GM19239 (cell line): ENCODE data around the gene LYSMD1.
"Not testable (repeated sequence)": the region's sequence is repeated elsewhere in the genome, so short reads cannot be mapped to it uniquely, and the experiment has no call there.

ENCODE experiments used
- DNase-seq: peaks from one replicate; pipeline ENCODE4 v3.0.0; 2011; ENCODE audit warnings: low spot score; ENCODE audit not compliant: insufficient read length
- FAIRE-seq: peaks from 2 replicates; lab custom pipeline; 2011; peaks lifted over from hg19 to GRCh38; lab: Jason Lieb, UNC

Gene LYSMD1, protein sequence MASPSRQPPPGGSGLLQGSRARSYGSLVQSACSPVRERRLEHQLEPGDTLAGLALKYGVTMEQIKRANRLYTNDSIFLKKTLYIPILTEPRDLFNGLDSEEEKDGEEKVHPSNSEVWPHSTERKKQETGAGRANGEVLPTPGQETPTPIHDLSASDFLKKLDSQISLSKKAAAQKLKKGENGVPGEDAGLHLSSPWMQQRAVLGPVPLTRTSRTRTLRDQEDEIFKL

DNA sequence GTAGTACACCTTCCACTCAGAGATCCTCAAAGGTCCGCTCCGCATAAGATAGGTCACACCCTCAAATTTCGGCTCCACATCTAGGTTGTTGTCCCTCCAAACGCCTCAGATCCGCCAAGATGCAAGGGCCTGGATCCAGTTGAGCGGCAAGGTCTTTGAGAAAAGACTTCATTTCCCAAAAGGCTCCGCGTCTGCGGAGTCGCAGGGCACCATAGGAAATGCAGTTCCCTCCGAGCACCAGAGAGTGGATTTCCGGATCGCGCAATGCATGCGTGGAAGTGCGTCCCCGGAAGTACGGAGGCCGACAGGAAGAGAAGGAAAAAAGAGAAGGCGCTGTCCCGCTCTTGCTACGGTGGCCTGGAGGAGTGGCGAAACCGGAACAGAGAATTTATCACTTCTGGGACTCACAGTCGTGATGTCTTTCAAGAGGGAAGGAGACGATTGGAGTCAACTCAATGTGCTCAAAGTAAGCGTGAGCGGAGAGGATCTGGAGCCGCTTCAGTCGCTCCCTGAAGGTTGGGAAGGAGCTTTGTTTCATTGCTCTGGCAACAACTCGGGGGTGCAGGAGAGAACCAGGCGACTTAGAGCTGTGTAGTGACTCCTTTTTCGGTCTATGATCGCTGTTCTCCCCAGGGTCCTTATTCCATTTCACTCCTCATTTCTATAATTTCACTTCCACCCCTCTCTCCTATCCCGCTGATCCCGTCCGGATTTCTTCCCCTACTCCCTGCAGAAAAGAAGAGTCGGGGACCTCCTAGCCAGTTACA lies at the start of gene LYSMD1, which contains the start of gene SCNM1:
TSS of gene LYSMD1 (minus strand) at position 165 of the 767 bp plus-strand sequence. CDS start 644 bp downstream, outside the sequence.
TSS of gene SCNM1 (plus strand) at position 407 of the 767 bp plus-strand sequence. CDS start at position 416, 9 bp downstream.
- FAIRE-seq: peak; percentile 99

DNA sequence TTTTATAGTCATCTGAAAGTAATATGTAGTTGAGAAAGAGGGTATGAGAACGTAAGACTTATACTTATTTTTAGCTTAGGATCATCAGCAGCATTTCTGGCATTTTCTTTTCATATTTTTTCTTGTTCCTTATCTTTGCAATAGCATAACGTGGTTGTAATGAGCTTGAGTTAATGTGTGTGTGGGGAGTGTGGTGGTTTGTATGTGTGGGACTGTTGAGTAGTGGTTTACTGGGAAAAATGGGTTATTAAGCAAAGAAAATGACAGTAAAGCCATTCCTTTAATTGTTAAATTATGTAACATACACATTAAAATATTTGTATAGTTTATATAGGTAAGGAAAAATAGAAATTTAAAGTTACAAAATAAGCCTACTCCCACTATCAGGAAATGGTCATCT lies 47.9 kb upstream of the LYSMD1 start:
- DNase-seq (no peak), FAIRE-seq (no peak)

More for the DNA sequence above, at the start of gene LYSMD1, which contains the start of gene SCNM1:
- peak; percentile 86 for DNase-seq

DNA sequence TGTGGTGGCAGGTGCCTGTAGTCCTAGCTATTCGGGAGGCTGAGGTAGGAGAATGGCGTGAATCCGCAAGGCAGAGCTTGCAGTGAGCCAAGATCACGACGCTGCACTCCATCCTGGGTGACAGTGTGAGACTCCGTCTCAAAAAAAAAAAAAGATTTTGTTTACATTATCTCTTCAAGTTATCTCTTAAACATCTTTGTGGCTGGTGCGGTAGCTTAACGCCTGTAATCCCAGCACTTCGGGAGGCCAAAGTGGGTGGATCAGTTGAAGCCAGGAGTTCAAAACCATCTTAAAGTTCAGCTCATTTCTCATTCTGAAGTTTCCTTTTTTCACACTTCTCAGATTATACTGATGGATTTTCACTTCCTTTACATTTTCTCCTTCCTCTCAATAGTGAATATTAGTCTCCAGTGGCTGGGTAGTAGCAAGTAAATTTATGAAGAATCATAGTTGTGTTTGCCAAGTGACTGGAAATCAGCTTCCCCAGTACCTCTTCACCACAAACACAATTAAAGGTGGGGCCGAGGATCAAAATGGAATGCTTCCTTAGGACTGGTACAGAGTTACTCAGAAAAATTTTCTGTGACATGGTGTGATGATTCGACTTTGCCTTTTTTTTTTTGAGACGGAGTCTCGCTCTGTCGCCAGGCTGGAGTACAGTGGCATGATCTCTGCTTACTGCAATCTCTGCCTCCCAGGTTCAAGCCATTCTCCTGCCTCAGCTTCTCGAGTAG lies 46.4 kb upstream of the LYSMD1 start:
- DNase-seq (no peak), FAIRE-seq (no peak)

DNA sequence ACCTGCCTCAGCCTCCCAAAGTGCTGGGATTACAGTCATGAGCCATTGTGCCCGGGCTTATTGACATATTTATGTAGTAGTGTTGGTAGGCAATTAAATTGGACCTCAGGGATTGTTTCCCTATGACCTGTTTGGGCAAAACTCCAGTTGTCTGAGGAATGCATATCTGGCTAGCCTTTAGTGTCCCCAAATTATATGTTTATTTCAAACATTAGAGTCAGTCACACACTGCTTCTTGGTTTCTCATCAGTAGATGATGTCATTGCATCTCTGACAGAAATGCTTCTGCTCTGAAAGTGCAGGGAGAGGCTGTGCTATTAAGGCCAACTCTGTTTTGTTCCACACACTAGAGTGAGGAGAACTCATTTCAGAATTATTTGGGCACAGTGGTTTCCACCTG lies 45.1 kb upstream of the LYSMD1 start:
- DNase-seq (no peak), FAIRE-seq (no peak)

DNA sequence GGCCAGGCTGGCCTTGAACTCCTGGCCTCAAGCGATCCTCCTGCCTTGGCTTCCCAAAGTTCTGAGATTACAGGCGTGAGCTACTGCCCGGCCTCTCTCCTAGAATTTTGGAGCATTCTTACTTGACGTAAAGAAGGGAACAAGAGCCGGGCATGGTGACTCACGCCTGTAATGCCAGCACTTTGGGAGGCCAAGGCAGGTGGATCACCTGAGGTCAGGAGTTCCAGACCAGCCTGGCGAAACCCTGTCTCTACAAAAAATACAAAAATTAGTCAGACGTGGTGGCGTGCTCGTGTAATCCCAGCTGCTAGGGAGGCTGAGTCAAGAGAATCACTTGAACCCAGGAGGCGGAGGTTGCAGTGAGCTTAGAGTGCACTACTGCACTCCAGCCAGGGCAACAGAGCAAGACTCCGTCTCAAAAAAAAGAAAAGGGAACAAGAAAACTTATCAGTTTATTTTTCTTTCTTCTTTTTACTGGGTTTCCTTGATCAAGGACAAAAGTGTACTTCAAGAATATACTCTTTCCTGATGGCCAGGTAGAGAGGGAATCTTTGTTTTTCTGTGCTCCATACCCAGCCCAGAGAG lies 39.8 kb upstream of the LYSMD1 start:
- FAIRE-seq, DNase-seq: not testable (repeated sequence)

DNA sequence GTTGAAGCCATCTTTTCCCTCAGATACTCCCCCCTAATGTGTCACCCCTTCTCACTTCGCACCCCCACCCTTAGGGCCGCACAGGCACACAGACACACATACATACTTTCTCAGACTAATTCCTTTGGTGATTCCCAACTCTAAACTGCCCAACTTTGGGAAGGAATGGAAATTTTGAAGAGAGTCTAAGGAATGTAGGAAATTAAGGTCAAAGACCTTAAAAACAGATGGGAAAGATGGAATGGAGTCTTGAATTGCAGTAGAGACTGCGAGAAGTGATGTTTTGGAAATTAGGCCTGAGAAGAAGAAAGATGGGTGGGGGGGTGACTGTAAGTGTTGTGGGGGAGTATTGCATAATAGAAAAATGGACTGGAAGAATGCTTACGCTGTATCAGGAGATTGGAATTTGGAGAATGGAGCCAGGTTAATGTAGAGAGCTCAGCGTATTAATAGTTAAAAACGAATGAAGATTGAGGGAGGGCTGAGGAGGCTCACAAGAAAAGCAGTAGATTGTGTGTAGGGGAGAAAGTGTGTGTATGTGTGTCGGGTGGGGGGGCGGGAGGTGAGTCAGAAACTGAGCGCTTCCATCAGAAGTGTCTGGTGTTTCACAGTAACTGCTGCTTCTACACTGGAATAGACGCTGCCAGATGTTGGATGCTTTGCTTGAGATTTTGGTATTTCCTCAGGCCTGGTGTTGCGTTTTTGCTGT lies 34.3 kb upstream of the LYSMD1 start:
- DNase-seq: no peak

DNA sequence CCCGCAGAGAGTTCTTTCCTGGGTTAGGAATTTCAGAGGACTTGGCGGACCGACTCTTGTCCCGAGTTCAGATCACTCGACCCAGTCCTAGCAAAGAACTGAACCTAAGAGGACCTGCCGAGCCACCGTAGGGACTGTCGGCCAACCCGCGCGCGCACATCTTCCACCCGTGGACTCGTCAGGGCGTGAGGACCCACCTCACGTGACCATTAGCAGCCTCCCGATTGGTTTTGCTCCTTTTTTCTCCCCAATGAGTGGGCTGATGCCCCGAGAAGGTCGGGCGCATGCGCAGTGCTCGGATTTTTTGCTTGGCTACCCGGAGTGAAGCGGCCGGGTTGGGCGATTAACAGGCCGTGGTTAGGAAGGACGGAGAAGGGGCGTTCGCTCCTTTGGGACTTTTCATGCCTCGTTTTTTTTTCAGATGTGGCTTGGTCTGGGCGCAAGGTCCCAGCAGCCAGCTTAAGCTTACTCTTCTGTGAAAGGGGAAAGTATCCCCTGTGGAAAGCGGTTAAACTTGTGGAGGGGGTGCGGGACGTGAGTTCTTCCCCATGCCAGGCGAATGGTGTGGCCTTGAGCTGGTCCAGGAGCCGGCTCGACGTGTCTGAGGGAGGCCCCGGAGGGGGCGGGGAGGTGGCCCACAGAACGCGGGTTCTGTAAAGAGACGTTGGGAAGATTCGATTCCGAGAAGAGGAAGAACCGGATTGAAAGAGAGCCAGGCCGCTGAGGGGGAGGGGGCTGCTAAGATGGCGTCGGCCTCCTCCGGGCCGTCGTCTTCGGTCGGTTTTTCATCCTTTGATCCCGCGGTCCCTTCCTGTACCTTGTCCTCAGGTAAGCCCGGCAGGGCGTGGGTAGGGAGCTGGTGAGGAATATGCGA lies 32.8 kb upstream of the LYSMD1 start, which contains the start of gene PIP5K1A:
TSS of gene PIP5K1A (plus strand) at position 299 of the 874 bp plus-strand sequence. CDS start at position 744, 445 bp downstream.
- FAIRE-seq (peak; percentile 99), DNase-seq (peak; percentile 94)

More for the DNA sequence above, 34.3 kb upstream of the LYSMD1 start:
- FAIRE-seq: no peak

DNA sequence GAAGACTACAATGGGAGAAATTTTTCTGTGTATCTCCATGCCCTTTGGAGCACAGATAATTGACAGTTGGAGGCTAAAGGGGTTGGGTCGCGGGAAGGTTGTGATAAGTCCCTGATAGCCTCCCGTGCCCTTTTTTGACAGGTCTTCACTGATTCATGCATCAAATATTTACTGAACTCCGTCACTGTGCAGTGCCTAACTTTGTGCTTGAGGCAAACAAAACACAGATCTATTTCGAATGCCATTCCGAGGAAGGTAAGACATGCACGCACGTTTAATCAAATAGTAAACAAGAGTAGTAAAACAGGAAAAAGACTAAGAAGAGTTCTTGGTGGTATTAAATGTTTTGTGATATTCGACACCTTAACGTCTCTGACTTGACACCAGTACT lies 32.2 kb upstream of the LYSMD1 start:
- FAIRE-seq (no peak), DNase-seq (no peak)

DNA sequence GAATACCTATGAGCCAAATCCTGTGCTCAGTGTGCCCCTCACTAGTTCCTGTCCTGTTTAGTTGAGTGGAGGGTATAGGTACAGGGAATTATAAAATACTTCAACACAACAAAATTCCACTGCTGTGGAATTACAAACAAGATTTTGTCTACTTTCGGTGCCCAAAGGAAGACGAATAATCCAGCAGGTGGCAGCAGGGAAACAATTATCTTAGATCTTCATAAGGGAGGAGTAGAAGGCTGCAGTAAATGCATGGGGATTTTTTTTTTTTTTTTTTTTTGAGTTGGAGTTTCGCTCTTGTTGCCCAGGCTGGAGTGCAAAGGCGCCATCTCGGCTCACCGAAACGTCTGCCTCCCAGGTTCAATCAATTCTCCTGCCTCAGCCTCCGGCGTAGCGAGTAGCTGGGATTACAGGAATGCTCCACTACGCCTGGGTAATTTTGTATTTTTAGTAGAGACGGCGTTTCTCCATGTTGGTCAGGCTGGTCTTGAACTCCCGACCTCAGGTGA lies 30.6 kb upstream of the LYSMD1 start:
- DNase-seq (no peak), FAIRE-seq (no peak)

DNA sequence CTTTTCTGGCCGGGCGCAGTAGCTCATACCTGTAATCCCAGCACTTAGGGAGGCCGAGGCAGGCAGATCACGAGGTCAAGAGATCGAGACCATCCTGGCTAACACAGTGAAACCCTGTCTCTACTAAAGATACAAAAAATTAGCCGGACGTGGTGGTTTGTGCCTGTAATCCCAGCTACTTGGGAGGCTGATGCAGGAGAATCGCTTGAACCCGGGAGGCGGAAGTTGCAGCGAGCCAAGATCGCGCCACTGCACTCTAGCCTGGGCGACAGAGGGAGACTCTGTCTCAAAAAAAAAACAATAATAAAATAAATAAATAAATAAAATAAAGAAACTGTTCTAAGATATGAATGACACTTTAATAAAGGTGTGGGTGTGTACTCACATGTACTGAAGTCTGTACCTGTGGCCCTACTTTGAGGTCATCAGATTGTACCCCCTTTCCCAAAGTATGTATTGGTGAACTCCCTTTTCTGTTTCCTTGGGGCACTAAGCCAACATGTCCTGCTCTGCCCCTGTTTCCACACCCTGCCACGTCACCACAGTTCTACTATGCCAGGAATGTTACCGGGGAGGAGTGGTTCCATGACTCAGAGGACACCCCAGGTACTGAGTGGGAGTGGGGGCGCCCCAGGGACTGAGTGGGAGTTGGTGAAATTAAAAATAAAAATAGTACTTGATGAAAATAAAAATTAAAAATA lies 29.3 kb upstream of the LYSMD1 start:
- DNase-seq, FAIRE-seq: not testable (repeated sequence)

DNA sequence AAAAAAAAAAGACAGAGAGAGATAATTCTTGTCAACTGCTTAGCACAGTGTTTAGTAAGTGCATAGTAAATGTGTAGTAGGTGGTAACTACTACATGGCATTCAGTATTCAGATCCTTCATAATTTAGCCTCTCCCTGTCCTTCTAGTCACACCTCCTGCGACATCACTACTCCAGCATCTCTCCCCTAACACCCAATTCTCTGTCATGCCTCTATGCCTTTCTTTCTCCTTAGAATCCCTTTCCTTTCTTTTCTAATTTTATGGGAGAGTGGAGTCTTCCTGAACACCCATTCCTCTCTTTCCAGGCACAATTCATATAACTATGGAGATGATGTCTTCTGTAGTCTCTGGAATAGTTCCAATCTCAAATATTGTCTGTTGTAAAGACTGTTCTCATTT lies 28.2 kb upstream of the LYSMD1 start:
- DNase-seq: no peak
- FAIRE-seq: no peak

DNA sequence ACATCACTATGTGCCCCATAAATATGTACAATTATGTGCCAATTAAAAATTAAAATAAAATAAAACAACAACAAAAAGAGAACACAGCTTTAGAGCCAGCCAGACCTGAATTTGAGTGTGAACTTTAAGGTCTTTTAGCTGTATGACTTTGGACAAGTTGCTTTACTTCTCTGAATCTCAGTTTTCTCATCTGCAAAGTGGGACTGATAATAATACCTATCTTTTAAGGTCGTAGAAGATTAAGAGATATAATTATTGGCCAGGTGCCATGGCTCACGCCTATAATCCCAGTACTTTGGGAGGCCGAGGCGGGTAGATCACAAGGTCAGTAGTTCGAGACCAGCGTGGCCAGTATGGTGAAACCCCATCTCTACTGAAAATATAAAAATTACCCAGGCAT lies 27.6 kb upstream of the LYSMD1 start:
- no peak for FAIRE-seq
- no peak for DNase-seq

DNA sequence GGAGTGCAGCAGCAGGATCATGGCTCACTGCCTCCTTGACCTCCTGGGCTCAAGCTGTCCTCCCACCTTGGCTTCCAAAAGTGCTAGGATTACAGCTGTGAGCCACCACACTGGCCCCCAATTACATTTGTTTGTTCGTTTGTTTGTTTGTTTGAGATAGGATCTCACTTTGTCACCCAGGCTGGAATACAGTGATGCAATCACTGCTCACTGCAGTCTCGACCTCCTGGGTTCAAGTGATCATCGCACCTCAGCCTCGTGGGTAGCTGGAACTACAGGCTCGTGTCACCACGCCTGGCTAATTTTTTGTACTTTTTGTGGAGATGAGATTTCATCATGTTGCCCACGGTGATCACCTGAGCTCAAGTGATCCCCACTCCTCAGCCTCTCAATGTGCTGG lies 26.3 kb upstream of the LYSMD1 start:
- DNase-seq (no peak), FAIRE-seq (no peak)

DNA sequence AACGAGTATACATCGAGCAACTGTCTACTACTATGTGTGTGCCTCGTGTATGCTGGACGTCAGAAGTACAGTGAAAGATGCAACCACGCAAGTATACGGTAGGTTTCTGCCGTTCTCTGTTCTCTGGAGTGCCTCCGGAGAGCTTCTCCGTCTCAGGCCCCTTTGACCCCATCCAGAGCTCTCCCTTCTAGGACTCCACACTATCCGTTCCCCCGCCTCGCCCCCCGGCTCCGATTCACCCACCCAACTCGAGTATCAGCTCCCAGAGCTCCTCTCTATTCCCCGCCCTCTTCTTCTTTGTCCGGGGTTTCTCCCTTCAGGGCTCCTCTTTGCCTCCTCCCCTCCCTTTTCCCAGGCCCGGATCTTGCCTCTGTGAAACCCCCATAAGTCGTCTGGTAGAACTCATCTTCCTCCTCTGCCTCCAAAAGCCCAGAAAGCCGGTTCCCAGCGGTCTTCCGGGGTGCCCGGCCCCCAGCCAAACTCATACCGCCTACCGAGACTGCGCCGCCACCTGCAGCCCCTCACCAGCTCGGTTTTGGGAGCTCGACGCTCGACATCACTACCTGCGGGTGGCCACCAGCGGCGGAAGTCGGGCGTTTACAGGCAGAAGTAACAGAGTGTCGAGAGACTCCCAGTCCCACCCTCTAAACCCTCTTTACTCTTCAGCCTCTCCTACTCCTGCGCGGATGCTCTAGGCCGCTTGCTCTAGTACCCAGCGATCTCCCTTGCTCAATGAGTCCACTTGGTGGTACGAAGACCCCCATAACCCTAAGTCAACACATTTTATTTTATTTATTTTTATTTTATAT lies 24.1 kb upstream of the LYSMD1 start, which contains the start of gene VPS72:
TSS of gene VPS72 (minus strand) at position 561 of the 809 bp plus-strand sequence. CDS start at position 485, 76 bp downstream.
- peak; percentile 80 for DNase-seq
- peak; percentile 93 for FAIRE-seq

DNA sequence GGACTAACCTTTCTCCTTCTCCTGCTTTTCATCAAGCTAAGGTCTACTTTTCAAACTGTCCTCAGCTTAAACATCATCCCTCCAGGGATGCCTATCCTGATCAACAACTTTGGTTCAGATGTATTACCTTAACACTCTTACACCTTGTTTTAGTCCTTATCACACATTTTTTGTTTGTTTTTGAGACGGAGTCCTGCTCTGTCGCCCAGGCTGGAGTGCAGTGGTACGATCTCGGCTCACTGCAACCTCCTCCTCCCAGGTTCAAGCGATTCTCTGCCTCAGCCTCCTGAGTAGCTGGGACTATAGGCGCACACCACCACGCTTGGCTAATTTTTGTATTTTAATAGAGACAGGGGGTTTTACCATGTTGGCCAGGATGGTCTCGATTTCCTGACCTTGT lies 23.0 kb upstream of the LYSMD1 start:
- not testable (repeated sequence) for DNase-seq, FAIRE-seq

DNA sequence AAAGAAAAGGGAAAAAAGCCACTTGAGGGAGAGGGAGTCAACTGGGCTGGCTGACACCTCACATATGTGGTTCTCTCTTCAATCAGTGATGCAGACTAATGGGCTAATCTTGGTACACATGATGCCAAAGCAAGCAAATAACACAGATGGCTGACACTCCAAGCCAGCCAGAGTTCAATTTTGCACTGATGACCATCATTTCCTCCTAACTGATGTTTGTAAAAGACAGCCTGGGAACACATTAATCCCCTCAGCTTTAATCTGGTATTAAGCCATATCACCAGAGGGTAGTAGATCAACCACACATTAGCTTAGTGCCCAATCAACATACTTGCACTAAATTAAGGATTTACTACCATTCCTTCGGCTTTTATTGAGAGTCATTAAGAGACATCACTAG lies 21.5 kb upstream of the LYSMD1 start:
- FAIRE-seq: no peak
- DNase-seq: no peak

DNA sequence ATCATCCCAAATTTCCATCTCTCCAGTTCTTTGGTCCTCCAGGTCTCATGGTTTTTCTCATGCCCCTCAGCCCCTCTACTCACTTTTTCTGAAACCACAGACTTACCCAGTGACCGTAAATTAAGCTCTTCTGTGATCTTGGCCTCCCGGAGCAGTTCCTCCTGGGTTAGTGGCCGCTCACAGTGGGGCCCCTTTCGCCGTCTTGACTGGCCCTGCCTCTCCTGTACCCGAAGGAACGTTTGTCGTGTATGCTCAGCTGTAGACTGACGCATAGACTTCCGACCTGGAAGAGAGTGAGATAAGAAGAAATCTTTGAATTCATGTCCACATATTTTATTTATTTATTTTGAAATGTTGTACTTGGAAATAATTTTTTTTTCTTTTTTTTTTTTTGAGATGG lies 18.5 kb upstream of the LYSMD1 start:
- FAIRE-seq: no peak
- DNase-seq: no peak
